ENCODE measurements around the gene KLHL22. TPM values are rescaled to one million over a fixed set of nuclear protein-coding genes. Genes with fewer than 3 reads are reported as not detected.
"Not testable (repeated sequence)": the region's sequence is repeated elsewhere in the genome, so short reads cannot be mapped to it uniquely, and the experiment has no call there.

KLHL22 gene
- total RNA-seq, 3 donors from 2014 or later = 4.6 to 5.8 (median 5.7) TPM

GRCh38 chr22:20458530-20459151 lies 37.0 kb downstream of the KLHL22 start:
- DNase-seq (no peak), ATAC-seq (no peak)
- Mint-ChIP-seq H3K27me3 (ENCODE audit: low read depth) (no peaks in the 10 kb centered on the region), H3K4me1 (ENCODE audit: low read depth) (peaks cover 41% of the 10 kb centered on the region), H3K36me3 (ENCODE audit: insufficient read depth) (peaks cover 26% of the 10 kb centered on the region), H3K4me3 (no peak overlapping the region), H3K9me3 (no peaks in the 10 kb centered on the region)

GRCh38 chr22:20457506-20458240 lies 37.9 kb downstream of the KLHL22 start:
- DNase-seq (no peak), ATAC-seq (no peak)
- H3K36me3 Mint-ChIP-seq (ENCODE audit: insufficient read depth) = peaks cover 26% of the 10 kb centered on the region
- H3K27me3 Mint-ChIP-seq (ENCODE audit: low read depth) = no peaks in the 10 kb centered on the region
- H3K4me3 Mint-ChIP-seq = no peak overlapping the region
- no peaks in the 10 kb centered on the region for H3K9me3 Mint-ChIP-seq
- H3K4me1 Mint-ChIP-seq (ENCODE audit: low read depth) = peaks cover 31% of the 10 kb centered on the region

GRCh38 chr22:20456722-20457076 lies 38.9 kb downstream of the KLHL22 start:
- Mint-ChIP-seq H3K27me3 (ENCODE audit: low read depth) (no peaks in the 10 kb centered on the region), H3K9me3 (no peaks in the 10 kb centered on the region), H3K36me3 (ENCODE audit: insufficient read depth) (peaks cover 32% of the 10 kb centered on the region), H3K4me3 (no peak overlapping the region), H3K4me1 (ENCODE audit: low read depth) (peaks cover 27% of the 10 kb centered on the region)
- no peak for ATAC-seq
- DNase-seq = no peak

- H3K27me3 Mint-ChIP-seq (ENCODE audit: low read depth) = no peaks in the 10 kb centered on the region
- H3K4me1 Mint-ChIP-seq (ENCODE audit: low read depth) = peaks cover 27% of the 10 kb centered on the region
- peaks cover 32% of the 10 kb centered on the region for H3K36me3 Mint-ChIP-seq (ENCODE audit: insufficient read depth)
- DNase-seq (peak; percentile 69), ATAC-seq (peak; percentile 92 to 96)
- no peaks in the 10 kb centered on the region for H3K9me3 Mint-ChIP-seq
- no peak overlapping the region for H3K4me3 Mint-ChIP-seq
Observed at GRCh38 chr22:20456064-20456721, 39.4 kb downstream of the KLHL22 start.

GRCh38 chr22:20455709-20456063 lies 39.9 kb downstream of the KLHL22 start:
- no peak for ATAC-seq
- Mint-ChIP-seq H3K9me3 (no peaks in the 10 kb centered on the region), H3K4me1 (ENCODE audit: low read depth) (peaks cover 23% of the 10 kb centered on the region), H3K4me3 (no peak overlapping the region), H3K27me3 (ENCODE audit: low read depth) (no peaks in the 10 kb centered on the region), H3K36me3 (ENCODE audit: insufficient read depth) (peaks cover 34% of the 10 kb centered on the region)
- DNase-seq = no peak

GRCh38 chr22:20453222-20453621 lies 42.4 kb downstream of the KLHL22 start:
- Mint-ChIP-seq H3K9me3 (no peaks in the 10 kb centered on the region), H3K36me3 (ENCODE audit: insufficient read depth) (peaks cover 25% of the 10 kb centered on the region), H3K4me1 (ENCODE audit: low read depth) (peaks cover 12% of the 10 kb centered on the region), H3K27me3 (ENCODE audit: low read depth) (no peaks in the 10 kb centered on the region), H3K4me3 (no peak overlapping the region)
- DNase-seq = no peak
- ATAC-seq = no peak

GRCh38 chr22:20451920-20452319 lies 43.7 kb downstream of the KLHL22 start:
- H3K4me3 Mint-ChIP-seq = no peak overlapping the region
- H3K4me1 Mint-ChIP-seq (ENCODE audit: low read depth) = peaks cover 12% of the 10 kb centered on the region
- H3K27me3 Mint-ChIP-seq (ENCODE audit: low read depth) = no peaks in the 10 kb centered on the region
- DNase-seq (no peak), ATAC-seq (no peak)
- no peaks in the 10 kb centered on the region for H3K9me3 Mint-ChIP-seq
- H3K36me3 Mint-ChIP-seq (ENCODE audit: insufficient read depth) = peaks cover 24% of the 10 kb centered on the region

GRCh38 chr22:20451129-20451778 lies 44.3 kb downstream of the KLHL22 start:
- ATAC-seq; H3K4me3 Mint-ChIP-seq; DNase-seq; H3K4me1 Mint-ChIP-seq (ENCODE audit: low read depth); H3K27me3 Mint-ChIP-seq (ENCODE audit: low read depth); H3K9me3 Mint-ChIP-seq: not testable (repeated sequence)
- peaks cover 28% of the 10 kb centered on the region for H3K36me3 Mint-ChIP-seq (ENCODE audit: insufficient read depth)

GRCh38 chr22:20450551-20450906 lies 45.1 kb downstream of the KLHL22 start:
- no peaks in the 10 kb centered on the region for H3K9me3 Mint-ChIP-seq
- H3K36me3 Mint-ChIP-seq (ENCODE audit: insufficient read depth) = peaks cover 29% of the 10 kb centered on the region
- ATAC-seq (no peak), DNase-seq (no peak)
- H3K27me3 Mint-ChIP-seq (ENCODE audit: low read depth) = no peaks in the 10 kb centered on the region
- H3K4me3 Mint-ChIP-seq = no peak overlapping the region
- H3K4me1 Mint-ChIP-seq (ENCODE audit: low read depth) = no peaks in the 10 kb centered on the region

- Mint-ChIP-seq H3K9me3 (no peaks in the 10 kb centered on the region), H3K4me1 (ENCODE audit: low read depth) (no peaks in the 10 kb centered on the region), H3K36me3 (ENCODE audit: insufficient read depth) (peaks cover 24% of the 10 kb centered on the region), H3K4me3 (no peak overlapping the region), H3K27me3 (ENCODE audit: low read depth) (no peaks in the 10 kb centered on the region)
- ATAC-seq (no peak), DNase-seq (no peak)
Observed at GRCh38 chr22:20449819-20450550, 45.6 kb downstream of the KLHL22 start.

- no peaks in the 10 kb centered on the region for H3K9me3 Mint-ChIP-seq
- DNase-seq (no peak), ATAC-seq (no peak)
- H3K36me3 Mint-ChIP-seq (ENCODE audit: insufficient read depth) = peaks cover 29% of the 10 kb centered on the region
- H3K4me3 Mint-ChIP-seq = no peak overlapping the region
- H3K4me1 Mint-ChIP-seq (ENCODE audit: low read depth) = no peaks in the 10 kb centered on the region
- no peaks in the 10 kb centered on the region for H3K27me3 Mint-ChIP-seq (ENCODE audit: low read depth)
Observed at GRCh38 chr22:20448630-20449029, 47.0 kb downstream of the KLHL22 start.

- no peak for ATAC-seq
- no peaks in the 10 kb centered on the region for H3K4me1 Mint-ChIP-seq (ENCODE audit: low read depth)
- no peaks in the 10 kb centered on the region for H3K9me3 Mint-ChIP-seq
- H3K4me3 Mint-ChIP-seq = no peak overlapping the region
- no peak for DNase-seq
- H3K36me3 Mint-ChIP-seq (ENCODE audit: insufficient read depth) = peaks cover 29% of the 10 kb centered on the region
- no peaks in the 10 kb centered on the region for H3K27me3 Mint-ChIP-seq (ENCODE audit: low read depth)
Observed at GRCh38 chr22:20446383-20446970, 49.1 kb downstream of the KLHL22 start.

GRCh38 chr22:20444325-20444724 lies 51.3 kb downstream of the KLHL22 start:
- H3K36me3 Mint-ChIP-seq (ENCODE audit: insufficient read depth) = peaks cover 22% of the 10 kb centered on the region
- peaks cover 2% of the 10 kb centered on the region for H3K27me3 Mint-ChIP-seq (ENCODE audit: low read depth)
- DNase-seq (no peak), ATAC-seq (no peak)
- H3K4me1 Mint-ChIP-seq (ENCODE audit: low read depth) = no peaks in the 10 kb centered on the region
- no peaks in the 10 kb centered on the region for H3K9me3 Mint-ChIP-seq
- no peak overlapping the region for H3K4me3 Mint-ChIP-seq

Measured in activated T-cell treated with anti-CD3 and anti-CD28 coated beads, Interleukin-2, amount 50 U/mL, for 4 hours (primary cell).